HG03442 (cell line): ENCODE measurements around the gene CGN.

Experiments used
- ATAC-seq: cut with Tn5 transposase; IDR thresholded peaks from one replicate; pipeline ENCODE4 v1.9.1; 2021; ENCODE audit warnings: mild to moderate bottlenecking, moderate library complexity; ENCODE audit not compliant: unreplicated experiment

CGN gene

DNA sequence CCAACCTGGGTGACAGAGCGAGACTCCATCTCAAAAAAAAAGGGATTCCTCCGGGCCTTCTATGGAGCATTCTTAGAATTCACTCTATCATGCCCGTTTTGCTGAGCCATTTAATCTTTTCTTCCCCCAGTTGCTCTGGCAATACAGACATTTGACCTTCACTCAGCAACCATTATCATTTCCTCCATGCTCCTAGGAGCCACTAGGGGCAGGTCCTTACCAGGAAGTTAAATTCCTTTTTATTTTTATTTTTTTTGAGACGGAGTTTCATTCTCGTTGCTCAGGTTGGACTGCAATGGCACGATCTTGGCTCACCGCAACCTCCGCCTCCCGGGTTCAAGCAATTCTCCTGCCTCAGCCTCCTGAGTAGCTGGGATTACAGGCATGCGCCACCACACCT is 9.7 kb upstream of the CGN start:
- no peak for ATAC-seq

DNA sequence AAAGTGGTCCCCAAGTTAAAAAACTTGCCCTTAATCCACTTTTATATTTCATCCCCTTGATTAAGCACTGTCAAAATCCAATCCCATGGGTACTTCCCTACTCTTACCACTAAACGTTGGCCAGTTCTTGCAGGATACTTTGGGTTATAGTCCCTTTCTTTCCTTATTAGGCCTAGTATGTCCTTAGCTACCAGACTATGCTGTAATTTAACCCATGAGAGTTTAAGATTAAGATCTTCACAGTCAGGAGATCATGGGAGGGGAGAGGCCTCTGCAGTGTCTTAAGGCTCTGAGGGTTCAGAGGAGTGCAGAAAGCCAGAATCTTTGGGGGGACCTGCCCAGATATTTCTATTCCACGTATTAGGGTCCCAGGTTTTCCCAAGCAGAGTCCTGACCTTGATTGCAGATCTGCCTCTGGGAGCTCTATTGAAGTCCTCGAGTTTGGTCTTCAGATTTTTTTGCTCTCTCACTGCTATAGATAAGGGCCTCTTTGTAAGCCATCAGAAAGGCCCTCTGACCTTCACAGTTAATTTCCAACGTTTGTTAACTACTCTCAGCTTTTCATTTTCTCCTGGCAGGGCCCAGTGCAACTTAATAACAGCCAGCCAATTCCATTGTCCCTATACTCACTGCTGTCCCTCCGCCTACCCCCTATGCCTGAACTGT is 9.0 kb upstream of the CGN start:
- no peak for ATAC-seq

DNA sequence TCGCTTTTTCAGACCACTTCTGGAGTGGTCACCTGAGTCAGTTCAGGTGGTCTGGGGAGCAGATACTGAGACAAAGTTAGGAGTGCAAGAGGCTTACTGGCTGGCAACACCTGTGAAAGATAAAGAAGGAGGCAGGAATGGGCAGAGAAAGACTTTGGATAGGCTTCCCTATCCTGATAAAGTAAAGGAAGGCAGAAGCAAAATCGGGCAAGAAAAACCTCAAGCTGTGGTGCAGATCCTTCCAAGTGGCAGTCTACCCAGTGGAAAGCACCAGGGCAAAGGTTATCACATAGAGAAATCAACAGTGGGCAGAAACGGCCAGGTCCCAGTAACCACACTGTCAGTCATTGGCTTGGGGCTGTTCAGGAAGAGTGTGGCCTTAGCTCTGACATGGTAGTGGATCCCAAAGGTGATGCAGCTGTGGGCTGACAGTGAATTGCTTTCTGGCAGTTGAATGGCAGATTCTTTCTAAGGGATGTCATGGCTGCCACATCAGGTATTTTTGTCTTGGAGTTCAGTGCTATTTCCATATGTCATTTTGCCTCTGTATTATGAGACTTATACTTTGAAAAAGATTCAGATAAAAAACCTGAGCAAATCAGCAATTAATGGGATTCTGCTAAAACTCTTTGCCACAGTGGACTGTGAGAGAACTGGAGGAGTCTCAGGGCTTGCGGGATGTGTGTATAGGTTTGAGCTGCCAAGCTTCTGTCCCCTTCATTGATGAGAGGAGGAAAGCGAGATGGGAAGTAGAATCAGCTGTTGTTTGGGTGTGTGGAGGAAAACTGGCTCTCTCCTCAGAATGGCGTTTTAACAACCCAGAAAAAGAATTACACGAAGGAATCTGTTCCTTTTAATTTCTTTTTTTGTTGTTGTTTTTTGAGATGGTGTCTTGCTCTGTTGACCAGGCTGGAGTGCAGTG is 8.1 kb upstream of the CGN start:
- ATAC-seq = no peak

GRCh38 chr1:151504252-151504651 is 6.9 kb upstream of the CGN start:
- no peak for ATAC-seq

DNA sequence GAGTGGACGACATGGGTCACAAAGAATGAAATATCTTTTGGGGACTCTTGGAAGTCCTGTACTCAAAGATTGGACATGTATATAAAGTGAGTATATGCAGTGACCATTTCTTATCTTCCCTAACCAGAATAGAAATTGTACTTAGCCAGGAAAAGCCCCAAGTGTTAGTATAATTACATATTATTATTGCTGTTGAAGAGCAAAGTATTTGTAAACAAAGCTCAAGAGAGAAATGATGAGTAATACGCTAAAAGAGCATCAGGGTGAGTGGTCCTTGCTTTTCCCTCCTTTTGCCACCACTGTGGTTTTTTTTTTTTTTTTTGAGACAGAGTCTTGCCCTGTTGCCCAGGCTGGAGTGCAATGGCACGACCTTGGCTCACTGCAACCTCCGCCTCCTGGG is 6.4 kb upstream of the CGN start:
- no peak for ATAC-seq

GRCh38 chr1:151508833-151509232 is 2.4 kb upstream of the CGN start:
- ATAC-seq = no peak

DNA sequence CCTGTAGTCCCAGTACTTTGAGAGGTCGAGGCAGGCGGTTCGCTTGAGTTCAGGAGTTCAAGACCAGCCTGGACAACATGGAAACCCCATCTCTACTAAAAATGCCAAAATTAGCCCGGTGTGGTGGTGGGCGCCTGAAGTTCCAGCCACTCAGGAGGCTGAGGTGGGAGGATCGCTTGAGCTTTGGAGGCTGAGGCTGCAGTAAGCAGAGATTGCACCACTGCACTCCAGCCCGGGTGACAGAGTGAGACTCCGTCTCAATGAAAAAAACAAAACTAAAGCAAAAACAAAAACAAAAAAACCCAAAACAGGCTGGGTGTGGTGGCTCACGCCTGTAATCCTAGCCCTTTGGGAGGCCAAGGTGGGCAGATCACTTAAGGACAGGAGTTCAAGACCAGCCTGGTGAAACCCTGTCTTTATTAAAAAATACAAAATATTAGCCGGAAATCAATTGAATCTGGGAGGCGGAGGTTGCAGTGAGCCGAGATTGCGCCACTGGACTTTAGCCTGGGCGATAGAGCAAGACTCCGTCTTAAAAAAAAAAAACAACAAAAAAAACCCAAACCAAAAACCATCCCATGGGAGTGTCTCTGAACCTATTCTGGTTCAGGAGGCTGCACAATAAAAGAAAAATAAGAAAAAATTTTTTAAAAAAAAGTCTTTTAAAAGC is 1.7 kb upstream of the CGN start:
- ATAC-seq = no peak

- no peak for ATAC-seq
Measured at GRCh38 chr1:151510020-151510405, 1.2 kb upstream of the CGN start.

- ATAC-seq = no peak
Measured at GRCh38 chr1:151510614-151510956, 602 bp upstream of the CGN start.

- ATAC-seq = no peak
Measured at GRCh38 chr1:151511636-151512215, 539 bp downstream of the CGN start.

DNA sequence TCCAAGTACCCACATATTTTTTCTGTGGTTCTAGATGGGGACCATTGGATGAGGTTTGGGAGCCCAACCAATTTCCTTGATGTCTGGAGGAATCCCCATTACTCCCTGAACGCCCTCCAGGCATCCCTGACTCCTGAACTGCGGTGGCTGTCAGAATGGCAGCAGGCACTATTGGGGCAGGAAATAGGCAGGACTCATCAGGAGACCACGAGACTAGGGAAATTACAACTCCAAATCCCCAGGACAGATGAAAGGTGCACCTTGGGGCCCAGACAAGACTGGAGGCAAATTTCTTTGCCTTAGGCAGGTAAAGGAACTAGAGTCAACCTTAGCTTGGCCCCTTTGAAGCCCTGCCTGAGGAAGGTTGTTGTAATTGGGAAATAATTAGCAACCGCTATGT is 1.1 kb downstream of the CGN start:
- ATAC-seq = no peak

GRCh38 chr1:151512801-151513625 is 1.8 kb downstream of the CGN start:
- ATAC-seq = no peak

GRCh38 chr1:151513626-151514121 is 2.5 kb downstream of the CGN start:
- ATAC-seq = no peak

DNA sequence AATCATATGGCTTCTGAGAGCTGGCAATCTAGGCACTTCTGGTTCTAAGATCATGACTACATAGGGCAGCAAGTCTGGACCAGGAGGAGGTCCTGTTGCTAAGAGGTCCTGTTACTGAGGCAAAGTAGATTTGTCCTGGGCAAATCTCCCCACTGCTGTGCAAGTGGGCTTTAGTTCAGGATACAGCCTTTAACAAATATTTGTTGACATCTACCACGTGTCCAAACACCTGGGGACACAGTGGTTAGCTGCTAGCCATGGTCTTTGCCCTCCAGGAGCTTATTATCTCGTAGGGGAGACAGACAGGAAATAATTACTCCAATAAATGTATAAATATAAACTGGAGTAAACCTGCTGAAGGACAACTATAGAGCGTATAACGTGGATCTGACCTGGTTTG is 3.2 kb downstream of the CGN start:
- no peak for ATAC-seq

- ATAC-seq = no peak
Measured at GRCh38 chr1:151515265-151515664, 4.1 kb downstream of the CGN start.

DNA sequence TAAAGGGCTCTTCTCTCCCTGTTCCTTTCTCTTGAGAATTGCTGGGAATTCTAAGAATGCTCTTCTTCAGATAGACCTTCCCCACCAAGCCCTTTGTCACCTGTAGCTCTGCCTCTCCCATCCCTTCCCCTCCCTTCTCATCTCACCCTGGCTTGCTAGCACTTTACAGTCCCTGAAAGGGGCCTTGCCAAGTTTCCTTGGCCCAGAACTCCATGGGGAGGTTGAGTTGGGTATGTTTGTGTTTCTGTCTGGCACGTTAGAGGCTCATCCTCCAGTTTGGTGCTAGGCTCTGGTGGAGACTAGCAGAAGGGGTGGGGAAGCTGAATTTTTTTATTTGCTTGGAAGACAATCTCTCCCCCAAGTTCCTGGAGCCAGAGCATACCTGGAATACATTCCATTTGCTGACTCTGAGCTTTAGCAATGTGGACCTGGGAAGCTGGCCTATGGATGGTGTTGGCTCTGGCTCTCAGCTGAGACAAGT is 4.9 kb downstream of the CGN start:
- ATAC-seq = no peak

DNA sequence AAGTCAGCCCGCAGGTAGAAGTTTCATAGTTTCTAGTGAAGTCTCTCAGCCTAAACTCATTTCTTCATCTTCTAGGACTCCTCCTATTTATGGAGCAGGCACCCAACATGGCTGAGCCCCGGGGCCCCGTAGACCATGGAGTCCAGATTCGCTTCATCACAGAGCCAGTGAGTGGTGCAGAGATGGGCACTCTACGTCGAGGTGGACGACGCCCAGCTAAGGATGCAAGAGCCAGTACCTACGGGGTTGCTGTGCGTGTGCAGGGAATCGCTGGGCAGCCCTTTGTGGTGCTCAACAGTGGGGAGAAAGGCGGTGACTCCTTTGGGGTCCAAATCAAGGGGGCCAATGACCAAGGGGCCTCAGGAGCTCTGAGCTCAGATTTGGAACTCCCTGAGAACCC is 7.2 kb downstream of the CGN start:
- ATAC-seq = no peak

DNA sequence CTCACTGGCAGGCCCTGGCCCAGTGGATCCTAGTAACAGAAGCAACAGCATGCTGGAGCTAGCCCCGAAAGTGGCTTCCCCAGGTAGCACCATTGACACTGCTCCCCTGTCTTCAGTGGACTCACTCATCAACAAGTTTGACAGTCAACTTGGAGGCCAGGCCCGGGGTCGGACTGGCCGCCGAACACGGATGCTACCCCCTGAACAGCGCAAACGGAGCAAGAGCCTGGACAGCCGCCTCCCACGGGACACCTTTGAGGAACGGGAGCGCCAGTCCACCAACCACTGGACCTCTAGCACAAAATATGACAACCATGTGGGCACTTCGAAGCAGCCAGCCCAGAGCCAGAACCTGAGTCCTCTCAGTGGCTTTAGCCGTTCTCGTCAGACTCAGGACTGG is 7.7 kb downstream of the CGN start:
- ATAC-seq = no peak

GRCh38 chr1:151519667-151520066 is 8.5 kb downstream of the CGN start:
- ATAC-seq = no peak

DNA sequence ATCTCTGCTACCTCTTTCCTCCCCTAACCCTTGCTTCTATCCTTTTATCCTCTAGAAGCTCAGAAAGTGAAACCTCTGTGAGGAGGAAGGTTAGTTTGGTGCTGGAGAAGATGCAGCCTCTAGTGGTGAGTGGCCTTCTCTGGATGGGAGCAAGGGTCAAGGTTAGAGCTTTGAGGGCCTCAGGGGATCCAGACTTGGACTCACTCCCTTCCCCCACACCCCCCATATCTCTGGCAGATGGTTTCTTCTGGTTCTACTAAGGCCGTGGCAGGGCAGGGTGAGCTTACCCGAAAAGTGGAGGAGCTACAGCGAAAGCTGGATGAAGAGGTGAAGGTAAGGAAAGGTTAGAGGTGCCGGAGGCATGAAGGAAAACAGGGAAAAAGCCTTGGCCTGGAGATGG is 9.2 kb downstream of the CGN start:
- no peak for ATAC-seq
